GM19324 (cell line): ENCODE measurements around the gene PPP2R5B.

Source experiments
- ATAC-seq: cut with Tn5 transposase; IDR thresholded peaks from one replicate; pipeline ENCODE4 v1.9.1; 2021; ENCODE audit warnings: mild to moderate bottlenecking, moderate library complexity; ENCODE audit not compliant: unreplicated experiment, low FRiP score

The PPP2R5B gene

DNA sequence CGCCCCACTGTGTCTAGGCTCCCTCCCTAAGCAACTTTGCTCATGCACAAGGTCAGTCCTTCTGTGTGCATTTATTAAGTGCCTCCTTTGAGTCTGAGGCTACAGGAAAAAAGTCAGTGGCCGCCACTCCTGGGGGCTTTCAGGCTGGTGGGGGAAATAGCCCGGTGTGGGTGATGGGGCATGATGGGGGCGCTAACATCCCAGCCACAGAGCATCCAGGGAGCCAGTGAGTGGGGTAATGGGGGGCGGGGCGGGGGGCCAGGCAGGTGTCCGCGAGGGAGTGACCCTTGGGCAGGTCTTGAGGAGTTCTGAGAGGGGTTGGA is 36.1 kb upstream of the PPP2R5B start:
- ATAC-seq: no peak

DNA sequence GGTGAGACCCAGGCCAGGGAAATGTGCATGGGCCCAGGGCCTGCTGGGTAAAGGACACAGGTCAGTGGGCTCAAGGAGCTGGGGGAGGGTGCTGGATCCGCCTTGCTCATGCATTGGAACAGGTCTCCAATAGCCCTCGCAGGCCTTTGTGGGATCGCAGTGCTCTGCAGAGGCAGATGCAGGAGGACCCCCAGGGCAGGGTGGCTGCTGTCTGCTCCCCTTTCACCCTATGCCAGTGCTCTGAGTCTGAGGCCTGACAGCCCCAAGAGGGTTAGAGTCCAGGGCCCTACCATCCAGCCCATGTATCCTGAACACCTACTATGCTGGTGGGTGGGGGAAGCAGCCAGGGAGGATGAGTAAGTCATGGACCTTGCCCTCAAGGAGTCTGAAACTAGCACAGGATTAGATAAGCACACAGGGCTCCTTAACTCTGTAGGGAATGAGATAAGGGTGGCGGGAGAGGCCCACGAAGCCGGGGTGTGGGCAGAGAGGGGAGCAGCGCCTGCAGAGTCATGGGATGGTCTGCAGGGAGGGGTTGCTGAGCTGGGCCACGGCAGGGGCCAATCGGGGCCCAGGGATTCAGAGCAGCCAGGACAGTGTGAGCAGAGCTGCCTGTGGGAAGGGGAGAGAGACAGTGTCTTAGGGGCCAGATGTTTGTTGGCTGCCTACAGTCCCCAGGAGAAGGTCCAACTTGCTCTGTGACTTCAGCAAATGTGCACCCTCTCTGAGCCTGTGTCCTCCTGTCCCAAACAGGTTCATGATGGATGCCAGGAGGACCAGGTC is 35.6 kb upstream of the PPP2R5B start:
- ATAC-seq: no peak

DNA sequence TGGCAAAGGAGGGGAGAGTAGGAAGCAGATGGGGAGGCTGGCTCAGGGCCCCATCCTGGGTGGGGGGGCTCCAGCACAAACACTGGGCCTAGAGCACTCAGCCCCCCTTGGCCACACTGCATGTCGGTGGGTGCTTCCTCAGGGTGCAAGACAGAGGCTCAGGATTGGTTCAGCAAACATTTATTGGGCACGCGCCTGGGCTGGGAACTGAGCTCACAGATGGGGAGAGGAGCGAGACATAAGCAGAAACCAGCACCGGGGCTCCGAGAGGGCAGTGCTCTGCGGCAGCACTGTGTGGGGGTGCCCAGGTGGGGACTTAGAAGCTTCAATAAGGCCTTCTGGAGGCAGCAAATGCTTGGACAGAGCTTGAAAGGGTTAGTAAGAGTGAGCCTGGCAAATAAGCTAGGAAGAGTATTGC is 34.0 kb upstream of the PPP2R5B start:
- no peak for ATAC-seq

DNA sequence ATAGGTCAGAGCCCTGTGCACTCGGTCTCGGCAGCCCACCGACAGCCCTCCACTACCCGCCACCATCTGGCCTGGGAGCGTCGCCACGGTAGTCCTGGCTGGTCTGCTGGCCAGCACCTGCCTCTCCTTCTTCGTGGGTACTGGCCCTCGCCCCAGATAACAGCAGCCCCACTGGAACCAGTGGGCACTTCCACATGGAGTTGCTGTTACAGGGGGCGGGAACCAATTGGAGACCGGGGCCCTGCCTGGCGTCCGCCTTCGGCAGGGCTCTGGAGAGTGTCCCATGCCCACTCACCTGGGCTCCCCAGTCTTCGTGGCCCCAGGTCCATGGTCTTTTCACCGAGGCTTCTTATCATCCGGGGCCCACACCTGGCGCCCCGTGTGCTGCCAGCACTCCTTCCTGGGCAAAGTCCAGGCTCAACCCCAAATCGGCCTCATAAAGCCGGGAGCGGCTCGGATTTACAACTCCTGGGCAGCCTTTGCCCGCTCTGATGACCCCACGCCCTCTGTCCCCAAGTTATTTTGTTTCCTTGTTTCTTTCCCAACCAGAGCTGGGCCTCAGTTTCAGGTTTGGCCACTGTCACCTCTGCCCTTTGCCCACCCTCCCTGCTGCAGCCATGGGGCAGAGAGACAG is 33.2 kb upstream of the PPP2R5B start:
- no peak for ATAC-seq

DNA sequence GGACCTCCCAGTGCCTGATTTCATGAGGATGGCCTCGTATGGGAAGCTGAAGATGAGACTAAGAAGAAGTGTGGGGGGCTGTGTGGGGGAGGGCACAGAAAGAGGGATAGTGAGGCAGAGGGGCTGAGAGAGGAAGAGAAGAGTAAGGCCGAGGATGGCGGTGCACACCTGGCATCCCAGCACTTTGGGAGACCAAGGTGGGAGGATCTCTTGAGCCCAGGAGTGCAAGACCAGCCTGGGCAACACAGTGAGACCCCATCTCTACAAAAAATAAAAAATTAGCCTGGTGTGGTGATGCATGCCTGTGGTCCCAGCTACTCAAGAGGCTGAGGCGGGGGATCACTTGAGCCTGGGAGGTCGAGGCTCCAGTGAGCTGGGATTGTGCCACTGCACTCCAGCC is 32.6 kb upstream of the PPP2R5B start:
- ATAC-seq: no peak

DNA sequence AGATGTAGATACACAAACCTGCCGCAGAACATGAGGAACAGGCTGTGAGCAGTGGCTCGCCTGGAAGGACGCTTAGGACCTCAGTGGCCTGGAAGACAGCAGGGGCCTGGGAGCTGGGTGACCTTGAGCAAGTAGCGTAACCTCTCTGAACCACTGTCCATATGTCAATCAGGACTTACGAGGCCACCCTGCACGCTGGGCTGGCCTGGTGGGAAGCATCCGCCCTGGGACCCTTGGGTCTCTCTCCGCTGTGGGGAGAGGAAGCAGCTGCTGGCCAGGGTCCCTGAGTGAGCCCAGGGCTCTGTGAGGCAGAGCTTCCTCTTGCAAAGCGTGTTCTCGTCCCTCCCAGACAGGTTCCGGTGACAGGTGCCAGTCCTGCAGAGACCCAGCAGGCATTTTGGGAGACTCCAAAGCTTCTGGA is 32.1 kb upstream of the PPP2R5B start:
- ATAC-seq: no peak

DNA sequence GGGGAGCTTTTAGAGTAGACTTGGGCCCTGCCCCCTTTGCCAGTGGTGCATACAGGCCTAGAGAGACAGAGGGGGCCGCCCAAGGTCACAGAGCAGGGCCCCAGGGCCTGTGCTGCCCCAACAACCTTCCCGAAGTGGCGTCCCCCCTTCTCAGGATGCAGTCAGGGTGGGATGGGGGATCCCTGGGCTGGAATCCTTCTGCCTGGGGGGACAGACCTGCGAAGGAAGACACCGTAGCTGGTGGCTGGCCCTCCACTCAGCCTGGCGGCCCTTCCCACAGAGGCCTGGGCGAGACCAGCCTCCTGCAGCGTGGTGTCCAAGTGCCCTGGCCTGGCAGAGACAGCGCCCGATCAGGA is 31.7 kb upstream of the PPP2R5B start:
- no peak for ATAC-seq

DNA sequence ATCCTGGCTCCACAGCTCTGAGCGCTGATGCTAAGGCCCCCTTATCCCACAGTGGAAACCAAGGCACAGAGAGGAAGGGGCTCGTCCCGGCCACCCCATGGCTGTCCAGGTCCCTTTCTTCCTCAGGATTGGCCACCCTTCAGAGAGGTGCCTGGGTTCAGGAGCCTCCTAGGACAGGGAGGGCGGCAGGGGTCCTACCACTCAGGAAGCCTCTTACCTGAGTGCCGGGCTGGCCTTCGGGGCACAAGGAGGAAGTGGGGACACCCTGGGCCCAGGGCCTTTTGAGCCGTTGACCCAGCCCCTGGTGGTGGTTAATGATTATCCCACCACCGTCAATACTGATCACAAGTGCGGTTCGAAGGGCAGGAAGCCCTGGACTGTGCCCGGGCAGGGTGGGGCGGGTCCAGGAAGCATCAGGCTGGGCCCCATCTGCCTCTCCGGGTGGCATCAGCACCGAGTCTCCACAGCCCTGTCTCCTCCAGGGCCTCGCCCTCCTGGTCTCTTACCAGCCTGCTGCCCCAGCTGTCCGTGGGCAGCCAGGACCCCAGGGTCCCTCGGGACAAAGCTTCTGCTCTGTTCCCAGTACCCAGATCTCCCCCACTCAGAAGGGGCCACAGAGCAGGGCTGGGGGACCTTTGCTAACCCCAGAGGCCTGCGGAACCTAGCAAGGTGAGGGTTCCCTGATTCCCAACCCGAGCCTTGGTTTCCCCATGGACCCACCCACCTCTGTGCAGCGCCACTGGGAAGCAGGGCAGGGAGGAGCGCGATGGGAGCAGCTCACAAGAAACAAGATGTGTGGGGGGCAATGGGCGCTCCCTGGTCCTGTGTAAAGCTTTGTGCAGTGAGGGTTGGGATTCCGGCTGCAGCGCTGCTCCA is 31.1 kb upstream of the PPP2R5B start:
- ATAC-seq: no peak

DNA sequence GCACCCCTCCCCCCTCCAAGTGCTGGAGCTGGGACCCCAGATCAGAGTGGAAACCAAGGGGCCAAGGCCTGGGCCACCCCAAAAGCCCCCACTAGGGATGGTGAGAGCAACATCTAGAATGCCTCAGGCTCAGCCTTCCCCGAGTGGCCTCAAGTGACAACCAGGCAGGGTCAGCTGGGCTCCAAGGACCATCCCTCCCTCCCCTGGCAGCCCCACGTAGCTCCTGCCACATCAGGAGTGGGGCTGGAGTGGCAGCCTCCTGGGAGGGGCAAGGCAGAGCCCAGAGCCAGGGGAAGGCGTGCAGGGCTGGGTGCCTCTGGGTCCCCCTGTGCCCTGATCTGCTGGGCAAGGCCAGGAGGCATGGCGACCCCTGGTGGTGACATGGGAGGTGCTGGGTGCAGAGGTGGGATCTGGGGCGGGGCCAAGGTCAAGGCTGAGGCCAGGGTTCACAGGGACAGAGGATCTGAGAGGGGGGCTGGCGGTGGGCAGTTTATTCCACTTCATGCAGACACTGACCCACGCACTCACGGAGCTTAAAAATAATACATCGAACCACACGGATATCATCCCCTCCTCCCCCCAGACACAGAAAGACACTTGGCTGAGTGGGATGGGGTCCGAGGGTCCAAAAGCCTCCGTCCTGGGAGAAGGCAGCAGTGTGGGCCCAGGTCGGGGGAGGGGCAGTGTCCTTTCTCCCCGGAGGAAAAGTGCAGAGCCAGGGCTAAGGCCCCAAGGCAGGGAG is 30.2 kb upstream of the PPP2R5B start:
- peak; percentile 47 for ATAC-seq

DNA sequence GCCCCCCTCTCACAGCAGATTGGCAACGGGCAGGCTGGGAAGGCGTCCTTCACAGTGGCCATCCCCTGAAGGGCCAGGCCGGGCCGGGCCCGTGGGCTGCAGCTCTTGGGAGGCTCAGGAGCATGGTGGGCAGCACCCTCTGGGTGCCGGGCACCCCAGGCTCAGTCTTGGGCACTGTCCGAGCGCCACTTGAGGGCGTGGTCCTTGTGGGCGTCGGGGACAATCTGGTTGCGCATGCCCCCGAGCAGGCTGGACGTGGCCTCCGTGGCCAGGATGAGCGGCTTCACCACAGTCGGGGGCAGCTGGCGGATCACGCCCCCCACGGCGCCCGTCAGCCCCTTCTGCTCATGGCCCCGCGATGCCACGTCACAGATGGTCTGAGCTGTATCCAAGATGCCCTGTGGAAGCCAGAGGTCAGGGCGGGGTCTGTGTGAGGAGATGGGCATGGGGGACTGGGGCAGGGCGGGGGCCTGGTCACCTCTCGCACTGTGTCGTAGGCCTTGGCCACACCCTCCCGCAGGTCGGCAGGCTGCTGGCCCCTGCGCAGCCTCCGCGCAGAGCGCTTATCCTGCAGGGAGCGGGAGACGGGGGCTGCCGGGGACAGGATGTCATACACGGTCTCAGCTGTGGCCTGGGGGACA is 29.6 kb upstream of the PPP2R5B start:
- ATAC-seq: no peak

DNA sequence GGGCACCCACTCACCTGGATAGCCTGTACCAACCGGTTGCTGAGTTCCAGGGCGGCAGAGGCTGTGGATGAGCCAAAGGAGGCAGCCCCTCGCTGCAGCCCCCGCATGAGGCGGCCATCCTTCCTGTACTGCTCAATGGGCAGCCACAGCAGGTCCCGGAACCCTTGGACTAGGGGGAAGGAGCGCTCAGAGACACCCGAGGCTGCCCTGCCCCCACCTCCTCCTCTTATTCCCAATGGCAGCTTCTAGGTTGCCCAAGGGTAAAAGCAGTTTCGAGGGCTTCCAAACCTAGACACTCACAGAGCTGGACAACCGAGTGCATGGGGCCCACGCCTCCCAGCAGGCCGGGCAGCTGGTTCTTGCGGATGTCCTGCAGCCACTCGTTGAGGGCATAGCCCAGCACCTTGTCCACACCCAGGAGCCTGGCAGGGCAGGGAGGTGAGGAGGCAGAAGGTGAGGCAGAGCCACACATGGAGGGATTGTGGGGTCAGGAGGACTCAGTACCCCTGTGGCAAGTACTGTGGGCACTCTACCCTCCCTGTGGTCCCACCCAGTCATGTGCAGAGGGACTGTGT is 28.0 kb upstream of the PPP2R5B start:
- no peak for ATAC-seq

DNA sequence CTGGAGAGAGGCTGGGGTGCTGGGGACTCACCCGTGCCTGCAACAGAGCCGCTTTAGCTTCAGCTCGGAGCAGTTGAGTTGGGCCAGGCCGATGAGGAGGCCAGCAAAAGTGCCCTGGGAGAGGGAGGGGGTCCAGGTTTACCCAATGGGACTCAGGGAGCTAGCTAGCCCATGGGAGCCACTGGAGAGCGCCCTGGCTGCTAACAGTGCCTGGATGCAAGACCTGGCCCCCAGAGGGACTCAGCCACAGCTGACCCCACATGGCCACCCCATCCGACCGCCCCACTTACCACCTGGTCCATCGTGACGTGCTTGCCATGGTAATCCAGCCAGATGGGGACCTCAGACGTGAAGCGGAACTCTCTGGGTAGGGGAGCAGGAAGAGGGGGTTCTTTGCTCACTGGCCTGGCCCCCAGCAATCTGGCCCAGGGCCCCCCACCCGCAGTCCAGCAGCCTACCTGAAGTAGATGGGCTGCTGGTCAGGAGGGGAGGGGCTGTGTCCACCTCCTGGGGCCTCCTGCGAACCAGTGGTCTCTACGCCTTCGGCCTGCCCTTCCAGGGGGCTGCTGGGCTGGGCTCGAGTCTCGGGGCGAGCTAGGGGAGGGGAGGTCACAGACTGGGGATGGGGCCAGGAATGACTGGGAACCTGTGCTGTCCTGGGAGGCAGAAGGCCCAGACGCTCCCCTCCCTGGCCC is 27.0 kb upstream of the PPP2R5B start:
- no peak for ATAC-seq

DNA sequence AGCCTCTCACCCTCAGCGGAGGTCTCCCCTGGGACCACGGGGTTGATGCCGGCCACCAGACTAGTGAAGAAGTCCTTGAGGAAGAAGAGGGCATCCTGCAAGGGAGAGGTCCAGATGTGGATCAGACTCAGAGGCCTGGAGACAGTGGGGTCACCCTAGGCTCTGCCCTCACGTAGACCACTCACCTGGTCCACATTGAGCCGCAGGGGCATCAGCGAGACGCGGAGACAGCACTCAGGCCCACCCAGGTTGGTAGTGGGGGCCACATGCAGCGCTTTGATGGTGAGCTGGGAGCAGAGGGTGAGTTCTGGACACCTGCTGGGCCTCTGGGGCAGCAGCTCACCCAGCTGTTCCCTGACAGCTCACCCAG is 26.4 kb upstream of the PPP2R5B start:
- ATAC-seq: no peak

DNA sequence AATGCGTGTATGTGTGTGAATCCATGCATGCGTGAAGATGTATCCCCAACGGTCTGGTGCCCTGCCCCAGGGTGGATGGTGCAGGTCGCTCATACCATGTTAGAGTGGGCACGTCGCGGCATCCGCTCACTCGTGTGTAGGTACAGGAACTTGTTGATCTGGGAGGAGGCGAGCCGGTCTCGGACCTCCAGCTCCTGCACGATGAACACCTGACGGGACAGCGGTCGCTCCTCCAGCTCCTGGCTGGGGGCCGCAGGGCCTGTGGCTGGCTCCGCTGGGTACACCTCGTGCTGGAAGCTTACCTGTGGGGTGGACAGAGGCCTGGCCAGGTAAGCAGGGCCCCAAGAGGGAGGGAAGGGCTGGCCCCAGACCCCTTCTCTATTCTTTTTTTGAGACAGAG is 25.9 kb upstream of the PPP2R5B start:
- ATAC-seq: no peak

DNA sequence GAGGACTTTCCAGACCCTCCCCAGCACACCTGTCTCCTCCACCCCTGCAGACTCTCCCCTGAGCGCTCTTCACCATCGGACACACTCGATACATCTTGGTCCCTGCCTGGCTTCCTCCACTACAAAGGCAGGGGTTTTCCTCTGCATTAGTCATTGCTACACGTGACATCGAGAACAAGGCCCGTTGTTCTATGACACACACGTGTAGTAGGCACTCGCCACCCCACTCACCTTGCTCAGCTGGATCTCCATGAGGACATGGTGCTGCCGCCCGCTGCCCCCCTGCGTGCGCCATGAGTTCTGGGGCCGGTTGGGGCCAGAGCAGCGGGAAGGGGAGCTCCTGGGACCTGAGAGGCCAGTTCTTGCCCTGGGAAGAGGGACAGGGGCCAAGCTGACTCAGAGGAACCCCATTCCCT is 24.2 kb upstream of the PPP2R5B start:
- no peak for ATAC-seq

DNA sequence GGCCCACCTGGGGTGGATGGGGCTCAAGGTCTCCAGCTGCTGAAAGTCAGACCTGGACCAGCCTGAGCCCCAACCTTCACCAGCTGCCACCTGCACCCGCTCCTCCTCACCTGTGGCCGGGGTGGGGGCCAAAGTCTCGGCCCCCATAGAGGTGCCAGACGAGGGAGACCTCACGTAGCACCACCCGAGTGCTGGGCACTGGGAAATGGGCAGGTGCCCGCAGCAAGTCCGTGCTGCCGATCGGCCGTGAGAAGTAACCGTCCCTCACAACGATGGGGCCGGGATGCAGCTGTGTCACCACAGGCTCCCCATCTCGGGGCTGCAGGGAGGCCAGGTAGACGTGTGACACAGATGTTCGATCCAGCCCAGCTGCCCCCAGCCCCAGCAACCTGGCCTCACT is 23.7 kb upstream of the PPP2R5B start:
- ATAC-seq: no peak

DNA sequence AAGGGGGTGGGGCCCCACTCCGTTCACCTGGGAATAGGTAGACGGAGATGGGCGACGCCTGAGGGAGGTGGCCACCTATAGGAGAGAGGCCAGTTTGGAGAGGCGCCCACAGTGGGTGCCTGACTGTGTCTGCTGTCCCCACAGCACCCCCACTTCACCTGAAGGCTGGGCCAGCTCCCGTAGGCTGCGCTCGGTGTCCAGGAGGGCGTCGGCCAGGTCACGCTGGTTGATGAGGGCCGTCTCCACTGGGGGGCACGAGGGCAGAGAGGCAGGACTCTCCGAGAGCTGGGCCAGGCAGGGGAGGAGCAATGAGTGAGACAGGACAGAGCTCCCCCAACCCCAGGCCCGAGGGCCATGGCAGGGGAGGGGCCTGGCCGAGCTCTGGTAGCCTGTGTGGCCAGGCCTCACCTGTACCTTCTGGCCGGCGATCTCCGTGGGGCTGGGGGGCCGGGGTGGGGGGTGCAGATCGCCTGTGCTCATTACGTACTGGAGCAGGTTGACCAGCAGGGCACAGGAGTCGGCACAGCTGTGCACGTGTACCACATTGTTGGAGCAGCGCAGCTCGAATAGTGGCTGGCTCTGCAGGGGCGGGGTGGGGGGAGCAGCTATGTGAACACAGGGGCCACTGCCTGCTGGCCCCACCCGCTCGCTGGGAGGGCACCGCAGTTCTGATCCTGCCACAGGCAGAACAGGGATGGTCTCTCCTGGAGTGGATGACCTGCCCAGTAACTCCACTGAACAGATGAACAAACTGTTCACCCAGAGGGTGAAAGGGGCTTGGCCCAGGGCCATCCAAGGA is 22.2 kb upstream of the PPP2R5B start:
- ATAC-seq: no peak

DNA sequence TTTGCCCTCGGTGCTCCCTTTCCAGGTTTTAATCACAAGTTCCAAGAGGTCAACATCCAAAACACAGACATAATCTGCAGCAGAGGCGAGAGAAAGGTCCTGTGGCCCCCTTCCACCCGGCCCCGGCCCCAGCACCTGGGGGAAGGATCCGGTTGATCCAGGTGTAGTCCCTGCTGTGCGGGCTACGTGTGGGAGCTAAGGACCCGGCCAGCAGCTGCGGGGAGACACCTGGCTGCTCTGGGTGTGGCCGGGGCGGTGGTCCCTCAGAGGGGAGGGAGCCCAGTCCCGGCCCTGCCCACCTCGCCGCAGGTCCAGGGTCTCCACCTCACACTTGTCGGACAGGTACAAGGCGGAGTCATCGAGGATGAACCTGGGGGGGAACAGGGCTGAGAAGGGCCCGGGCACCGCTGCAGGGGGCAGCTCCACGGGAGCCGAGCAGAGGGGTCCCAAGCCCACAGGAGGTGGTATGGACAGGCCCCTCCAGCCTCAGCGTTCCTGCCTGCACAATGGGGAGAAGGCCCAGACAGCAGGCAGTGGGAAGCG is 21.1 kb upstream of the PPP2R5B start:
- no peak for ATAC-seq
